Activated naive CD8-positive, alpha-beta T cell (primary cell): Measurements from ENCODE around the gene TMC3.
"Not testable (repeated sequence)": the region's sequence is repeated elsewhere in the genome, so short reads cannot be mapped to it uniquely, and the experiment has no call there.

Experiments
- H3K27ac Mint-ChIP-seq: one replicate; pipeline ENCODE4 v1.8.0; 2021; ENCODE audit warnings: mixed read lengths
- H3K27me3 Mint-ChIP-seq: one replicate; pipeline ENCODE4 v1.8.0; 2021; ENCODE audit warnings: mixed read lengths
- H3K36me3 Mint-ChIP-seq: one replicate; pipeline ENCODE4 v1.8.0; 2021; ENCODE audit warnings: mixed read lengths
- H3K4me1 Mint-ChIP-seq: one replicate; pipeline ENCODE4 v1.8.0; 2021; ENCODE audit warnings: low read depth, mixed read lengths
- H3K4me3 Mint-ChIP-seq: one replicate; pipeline ENCODE4 v1.8.0; 2021; ENCODE audit warnings: mild to moderate bottlenecking, mixed read lengths
- H3K9me3 Mint-ChIP-seq: one replicate; pipeline ENCODE4 v1.8.0; 2021; ENCODE audit warnings: low read depth, mixed read lengths

The TMC3 gene

DNA sequence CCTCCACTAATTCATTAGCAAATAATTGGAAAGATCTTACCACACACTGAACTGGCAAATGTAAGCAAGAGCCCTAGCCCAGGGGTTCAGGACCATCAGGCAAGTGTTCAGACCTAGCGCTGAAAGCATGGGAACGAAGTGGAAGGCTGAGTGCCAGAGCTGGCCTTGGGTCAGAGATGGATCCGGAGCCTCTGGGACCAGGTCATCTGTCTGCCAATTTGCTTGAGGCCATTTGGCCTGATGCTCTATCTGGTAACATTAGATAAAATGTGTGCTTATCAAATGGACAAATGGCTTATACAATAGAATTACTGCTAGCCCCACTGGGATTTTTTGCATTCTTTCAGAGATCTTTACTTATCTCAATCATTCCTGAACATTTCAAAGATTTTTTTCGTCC is 1.4 kb upstream of the TMC3 start:
- Mint-ChIP-seq H3K36me3 (peaks cover 6% of the 10 kb centered on the region), H3K9me3 (no peaks in the 10 kb centered on the region), H3K27me3 (no peaks in the 10 kb centered on the region), H3K4me3 (no peak overlapping the region), H3K4me1 (peaks cover 4% of the 10 kb centered on the region), H3K27ac (no peak overlapping the region)

DNA sequence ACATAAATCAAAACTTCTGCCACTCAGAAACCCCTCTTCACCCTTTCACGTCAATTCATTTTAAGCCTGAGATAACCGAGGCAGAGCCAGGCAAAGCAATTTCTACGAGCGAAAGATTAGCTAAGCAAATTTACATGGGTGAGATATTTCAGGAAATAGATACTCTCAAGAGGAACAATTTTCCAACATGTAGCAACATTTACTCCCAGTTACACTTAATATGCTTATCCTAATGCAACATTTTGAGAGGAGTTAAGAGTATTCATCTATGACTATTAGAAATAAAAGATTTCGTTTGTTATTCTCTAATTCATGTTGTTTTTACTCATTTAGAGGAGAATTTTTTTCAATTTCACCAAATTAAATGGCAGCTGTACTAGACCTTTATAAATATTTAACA is 837 bp downstream of the TMC3 start:
- H3K27me3 Mint-ChIP-seq: no peaks in the 10 kb centered on the region
- no peak overlapping the region for H3K4me3 Mint-ChIP-seq
- peaks cover 12% of the 10 kb centered on the region for H3K36me3 Mint-ChIP-seq
- H3K27ac Mint-ChIP-seq: no peak overlapping the region
- no peaks in the 10 kb centered on the region for H3K4me1 Mint-ChIP-seq
- H3K9me3 Mint-ChIP-seq: no peaks in the 10 kb centered on the region

DNA sequence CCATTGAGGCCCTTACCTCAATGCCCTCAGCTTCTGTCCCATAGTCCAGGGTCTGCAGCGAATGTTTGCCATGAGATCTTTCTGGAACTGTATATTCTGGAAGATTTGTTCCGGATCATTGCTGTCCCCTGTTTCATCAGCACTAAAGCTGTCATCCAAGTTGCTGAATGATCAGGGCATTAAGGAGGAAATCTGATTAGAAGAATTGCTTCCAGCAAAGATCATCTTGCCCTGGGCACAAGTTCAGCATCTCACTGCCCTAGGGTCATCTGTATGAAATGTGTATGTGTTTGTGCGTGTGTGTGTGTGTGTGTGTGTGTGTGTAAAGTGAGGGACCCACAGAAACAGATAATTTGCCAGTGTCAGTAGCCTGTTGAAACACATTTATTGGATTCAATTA is 1.4 kb downstream of the TMC3 start:
- no peak overlapping the region for H3K4me3 Mint-ChIP-seq
- no peaks in the 10 kb centered on the region for H3K9me3 Mint-ChIP-seq
- no peaks in the 10 kb centered on the region for H3K27me3 Mint-ChIP-seq
- H3K36me3 Mint-ChIP-seq: peaks cover 12% of the 10 kb centered on the region
- H3K27ac Mint-ChIP-seq: no peak overlapping the region
- H3K4me1 Mint-ChIP-seq: no peaks in the 10 kb centered on the region

DNA sequence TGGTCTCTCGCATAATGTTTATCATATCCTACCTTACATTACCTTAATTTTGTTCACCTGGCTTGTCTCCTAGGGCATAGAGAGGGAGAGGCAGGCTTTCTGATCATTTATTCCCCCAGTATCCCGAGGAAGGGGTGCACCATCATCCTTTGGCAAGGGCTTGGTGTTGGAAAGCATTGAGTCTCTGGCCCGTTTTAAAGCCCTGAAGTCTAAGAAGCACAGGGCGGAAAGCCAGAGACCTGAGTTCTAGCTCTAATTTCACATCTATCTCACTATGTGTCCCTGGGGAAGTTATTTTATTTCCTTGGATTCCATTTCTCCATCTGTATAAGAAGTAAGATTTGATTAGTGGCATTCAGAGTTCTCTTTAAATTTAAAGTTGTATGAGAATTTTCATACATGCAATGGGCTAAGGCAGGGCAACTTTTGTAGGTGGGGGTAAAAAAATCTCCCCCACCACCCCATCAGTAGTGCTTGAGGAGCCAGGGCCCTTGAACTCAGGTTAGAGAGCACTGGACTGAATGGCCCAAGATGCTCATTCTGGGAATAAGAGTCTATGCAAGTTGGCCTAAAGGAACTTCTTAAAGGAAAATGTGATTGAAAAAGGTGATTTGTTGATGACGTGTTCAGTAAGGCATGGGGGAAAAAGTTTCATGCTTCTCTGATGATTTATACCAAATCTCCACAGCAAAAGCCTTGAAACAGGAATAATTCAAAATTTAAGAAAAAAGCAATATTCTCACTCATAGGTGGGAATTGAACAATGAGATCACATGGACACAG is 10.1 kb downstream of the TMC3 start:
- H3K36me3 Mint-ChIP-seq: peaks cover 16% of the 10 kb centered on the region
- no peaks in the 10 kb centered on the region for H3K9me3 Mint-ChIP-seq
- no peaks in the 10 kb centered on the region for H3K27me3 Mint-ChIP-seq
- no peak overlapping the region for H3K4me3 Mint-ChIP-seq
- H3K4me1 Mint-ChIP-seq: no peaks in the 10 kb centered on the region
- no peak overlapping the region for H3K27ac Mint-ChIP-seq

DNA sequence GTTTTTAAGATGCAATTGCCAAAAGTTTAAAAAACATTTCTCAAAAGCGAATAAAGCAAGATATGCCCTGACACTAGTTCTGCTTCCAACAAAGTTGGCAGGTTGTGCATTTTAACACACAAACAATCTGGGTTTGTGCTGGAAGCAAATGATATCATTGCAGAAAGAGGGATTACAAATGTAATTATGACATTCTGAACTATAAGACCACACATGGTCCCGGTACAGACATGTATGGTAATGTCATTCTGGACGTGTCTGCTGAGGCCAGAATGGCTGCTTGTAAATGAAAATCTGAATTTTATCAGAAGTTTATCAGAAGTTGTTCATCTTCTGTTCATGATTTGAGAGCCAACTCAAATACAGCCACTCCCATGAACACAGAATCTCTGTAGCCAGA is 10.7 kb downstream of the TMC3 start:
- H3K4me3 Mint-ChIP-seq: no peak overlapping the region
- no peaks in the 10 kb centered on the region for H3K9me3 Mint-ChIP-seq
- no peaks in the 10 kb centered on the region for H3K4me1 Mint-ChIP-seq
- H3K36me3 Mint-ChIP-seq: peaks cover 12% of the 10 kb centered on the region
- no peak overlapping the region for H3K27ac Mint-ChIP-seq
- no peaks in the 10 kb centered on the region for H3K27me3 Mint-ChIP-seq

DNA sequence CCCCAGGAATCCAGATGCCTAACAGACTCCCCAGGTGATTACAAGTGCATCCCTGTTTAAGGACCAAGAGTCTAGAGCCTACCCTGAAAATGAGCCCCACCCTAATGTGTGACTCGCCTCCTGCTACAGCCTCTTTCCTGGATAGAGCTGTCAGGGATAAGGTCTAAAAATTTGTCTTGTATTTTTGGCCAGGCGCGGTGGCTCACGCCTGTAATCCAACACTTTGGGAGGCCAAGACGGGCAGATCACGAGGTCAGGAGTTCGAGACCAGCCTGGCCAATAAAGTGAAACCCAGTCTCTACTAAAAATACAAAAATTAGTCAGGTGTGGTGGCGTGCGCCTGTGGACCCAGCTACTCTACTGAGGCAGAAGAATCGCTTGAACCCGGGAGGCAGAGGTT is 11.2 kb downstream of the TMC3 start:
- Mint-ChIP-seq H3K27ac (no peak overlapping the region), H3K9me3 (no peaks in the 10 kb centered on the region), H3K4me3 (no peak overlapping the region), H3K36me3 (peaks cover 10% of the 10 kb centered on the region), H3K27me3 (no peaks in the 10 kb centered on the region), H3K4me1 (no peaks in the 10 kb centered on the region)

DNA sequence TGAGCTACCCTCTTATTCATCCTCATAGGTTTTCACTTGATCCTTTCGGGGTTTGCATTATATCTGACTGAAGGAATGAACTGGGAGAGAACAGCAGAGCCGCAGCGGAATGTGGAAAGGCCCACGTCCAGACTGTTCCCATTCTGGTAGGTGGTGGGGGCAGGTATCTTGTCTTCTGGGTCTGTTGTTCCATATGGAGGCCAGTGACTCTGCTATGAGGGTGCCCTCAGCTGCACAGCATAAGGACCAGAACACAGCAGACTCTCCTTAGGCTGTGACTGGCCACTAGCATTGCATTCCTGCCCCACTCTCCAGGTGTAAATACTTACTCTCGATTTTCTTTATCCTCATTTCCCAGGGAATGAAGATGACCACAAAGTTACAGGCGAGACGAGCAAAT is 12.1 kb downstream of the TMC3 start:
- H3K36me3 Mint-ChIP-seq: peaks cover 10% of the 10 kb centered on the region
- no peaks in the 10 kb centered on the region for H3K9me3 Mint-ChIP-seq
- H3K27ac Mint-ChIP-seq: no peak overlapping the region
- no peak overlapping the region for H3K4me3 Mint-ChIP-seq
- no peaks in the 10 kb centered on the region for H3K4me1 Mint-ChIP-seq
- no peaks in the 10 kb centered on the region for H3K27me3 Mint-ChIP-seq

DNA sequence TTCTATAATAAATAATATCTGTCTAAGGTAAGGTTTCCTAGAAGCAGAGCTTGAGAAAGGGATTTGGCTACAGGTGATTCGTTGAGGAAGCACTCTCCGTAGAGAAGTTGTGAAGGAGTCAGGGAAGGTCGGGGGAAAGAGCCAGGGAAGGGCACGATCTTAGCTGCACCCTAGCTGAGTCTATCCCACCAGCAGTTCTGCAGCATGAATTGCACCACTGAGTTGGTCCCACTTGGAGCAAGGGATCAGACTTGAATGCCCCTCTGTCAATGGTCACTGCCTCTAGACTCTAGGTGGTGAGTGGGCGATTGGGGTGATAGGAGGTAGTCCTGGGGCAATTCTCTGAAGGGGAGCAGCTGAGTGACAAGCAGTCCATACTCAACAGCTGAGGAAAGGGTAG is 13.5 kb downstream of the TMC3 start:
- Mint-ChIP-seq H3K27me3 (no peaks in the 10 kb centered on the region), H3K27ac (no peak overlapping the region), H3K4me3 (no peak overlapping the region), H3K36me3 (peaks cover 10% of the 10 kb centered on the region), H3K4me1 (no peaks in the 10 kb centered on the region), H3K9me3 (no peaks in the 10 kb centered on the region)

DNA sequence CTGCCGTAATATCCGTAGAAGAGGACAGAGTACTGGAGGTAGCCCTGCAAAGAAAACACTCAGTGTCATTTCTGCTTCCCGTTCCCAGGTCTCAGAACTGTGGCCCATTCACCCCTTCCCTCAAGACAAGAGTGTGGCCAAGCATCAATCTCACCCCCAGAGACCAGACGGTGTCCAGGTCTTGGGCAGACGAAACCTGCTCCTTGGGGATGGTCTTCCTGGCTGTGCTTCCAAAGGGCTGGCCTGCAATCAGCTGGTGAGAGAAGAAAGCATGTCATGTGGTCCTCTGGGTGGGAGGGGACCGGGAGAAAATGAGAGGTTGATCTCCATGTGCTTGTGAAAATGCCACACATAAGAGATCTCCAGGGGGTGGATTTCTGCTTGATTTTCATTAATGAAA is 15.8 kb downstream of the TMC3 start:
- no peaks in the 10 kb centered on the region for H3K9me3 Mint-ChIP-seq
- no peak overlapping the region for H3K27ac Mint-ChIP-seq
- no peaks in the 10 kb centered on the region for H3K27me3 Mint-ChIP-seq
- H3K4me3 Mint-ChIP-seq: no peak overlapping the region
- H3K36me3 Mint-ChIP-seq: peaks cover 5% of the 10 kb centered on the region
- no peaks in the 10 kb centered on the region for H3K4me1 Mint-ChIP-seq

DNA sequence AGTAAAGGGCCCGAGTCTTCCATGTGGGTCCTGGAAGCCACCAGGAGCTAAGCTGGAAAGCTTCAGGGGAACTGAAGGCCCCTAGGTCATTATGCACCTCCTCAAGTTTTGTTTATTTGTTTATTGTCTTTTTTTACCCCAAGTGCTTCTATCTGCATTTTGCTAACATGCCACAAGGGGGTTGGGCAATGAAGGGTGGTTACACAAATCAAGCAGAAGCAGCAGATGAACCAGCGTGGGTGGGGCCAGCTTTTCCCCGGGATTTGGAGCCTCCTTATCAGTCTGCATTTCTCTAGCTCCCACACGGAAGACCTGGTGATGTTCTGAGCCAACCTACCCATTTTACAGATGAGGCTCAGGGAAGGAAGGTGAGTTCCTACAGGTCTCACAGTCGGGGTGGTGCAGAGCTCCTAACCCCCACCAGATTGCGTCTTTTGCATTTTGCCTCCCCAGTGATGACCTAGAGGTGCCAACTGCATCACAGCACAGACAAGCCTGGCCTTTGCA is 16.8 kb downstream of the TMC3 start:
- Mint-ChIP-seq H3K9me3 (no peaks in the 10 kb centered on the region), H3K36me3 (peaks cover 5% of the 10 kb centered on the region), H3K27me3 (no peaks in the 10 kb centered on the region), H3K27ac (no peak overlapping the region), H3K4me3 (no peak overlapping the region), H3K4me1 (no peaks in the 10 kb centered on the region)

DNA sequence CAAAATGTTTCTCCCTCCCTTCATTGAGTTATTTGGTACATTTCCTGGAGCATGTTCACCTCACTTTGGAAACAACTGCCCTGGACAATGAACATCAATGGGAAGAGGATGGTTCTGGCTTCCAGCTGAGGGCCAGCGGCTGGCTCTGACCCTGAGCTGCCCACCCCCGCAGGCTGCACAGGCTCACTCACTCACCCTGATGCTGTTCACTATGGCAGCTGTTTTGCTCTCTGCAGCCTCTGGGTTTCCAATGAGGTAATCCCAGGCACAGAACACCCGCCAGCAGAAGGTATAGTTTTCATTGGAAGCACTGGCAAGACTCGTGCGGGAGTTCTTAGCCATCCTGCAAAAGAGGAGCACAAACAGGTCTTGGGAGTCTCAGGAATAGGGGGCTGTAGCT is 17.8 kb downstream of the TMC3 start:
- H3K27ac Mint-ChIP-seq: no peak overlapping the region
- no peak overlapping the region for H3K4me3 Mint-ChIP-seq
- no peaks in the 10 kb centered on the region for H3K9me3 Mint-ChIP-seq
- H3K27me3 Mint-ChIP-seq: no peaks in the 10 kb centered on the region
- H3K4me1 Mint-ChIP-seq: no peaks in the 10 kb centered on the region
- H3K36me3 Mint-ChIP-seq: peaks cover 5% of the 10 kb centered on the region

DNA sequence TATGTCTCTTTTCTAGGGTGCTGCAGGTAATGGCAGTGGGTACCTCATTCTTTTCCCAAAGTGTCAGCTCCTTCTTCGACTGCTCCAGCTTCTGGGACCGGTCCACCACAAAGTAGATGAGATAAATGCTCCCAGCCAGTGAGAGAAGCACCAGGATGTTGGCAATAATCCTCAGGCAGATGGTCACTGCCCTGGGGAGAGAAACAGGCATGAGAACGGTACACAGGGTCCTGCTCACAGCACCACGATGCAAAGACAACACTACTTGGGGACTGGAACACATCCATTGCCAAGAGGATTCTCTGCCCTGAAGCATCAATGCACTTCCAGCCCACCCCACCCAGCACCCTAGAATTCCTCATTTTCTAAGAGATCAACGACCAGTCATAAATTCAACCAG is 22.4 kb downstream of the TMC3 start:
- no peak overlapping the region for H3K4me3 Mint-ChIP-seq
- H3K4me1 Mint-ChIP-seq: no peaks in the 10 kb centered on the region
- H3K27me3 Mint-ChIP-seq: no peaks in the 10 kb centered on the region
- H3K36me3 Mint-ChIP-seq: peaks cover 8% of the 10 kb centered on the region
- H3K9me3 Mint-ChIP-seq: no peaks in the 10 kb centered on the region
- no peak overlapping the region for H3K27ac Mint-ChIP-seq

DNA sequence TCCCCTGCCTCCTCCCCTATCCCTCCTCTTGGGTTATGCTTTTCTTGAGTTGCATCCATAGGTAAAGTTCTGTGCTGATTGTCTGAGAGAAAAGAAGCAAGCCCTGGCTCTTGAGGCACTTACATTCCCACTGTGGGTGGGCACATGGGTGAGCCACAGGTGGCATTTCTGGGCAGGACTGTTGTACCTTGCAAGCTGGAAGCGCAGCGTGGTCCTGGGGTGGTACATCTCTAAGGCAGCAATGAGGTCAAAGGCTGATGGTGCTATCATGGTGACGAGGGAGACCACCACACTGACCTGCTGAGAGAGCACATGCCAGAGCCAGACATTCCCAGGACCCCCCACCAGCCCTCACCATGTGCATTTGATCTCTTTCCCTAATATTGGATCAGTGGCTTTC is 24.7 kb downstream of the TMC3 start:
- Mint-ChIP-seq H3K9me3 (no peaks in the 10 kb centered on the region), H3K27me3 (no peaks in the 10 kb centered on the region), H3K36me3 (peaks cover 10% of the 10 kb centered on the region), H3K27ac (no peak overlapping the region), H3K4me3 (no peak overlapping the region), H3K4me1 (no peaks in the 10 kb centered on the region)

DNA sequence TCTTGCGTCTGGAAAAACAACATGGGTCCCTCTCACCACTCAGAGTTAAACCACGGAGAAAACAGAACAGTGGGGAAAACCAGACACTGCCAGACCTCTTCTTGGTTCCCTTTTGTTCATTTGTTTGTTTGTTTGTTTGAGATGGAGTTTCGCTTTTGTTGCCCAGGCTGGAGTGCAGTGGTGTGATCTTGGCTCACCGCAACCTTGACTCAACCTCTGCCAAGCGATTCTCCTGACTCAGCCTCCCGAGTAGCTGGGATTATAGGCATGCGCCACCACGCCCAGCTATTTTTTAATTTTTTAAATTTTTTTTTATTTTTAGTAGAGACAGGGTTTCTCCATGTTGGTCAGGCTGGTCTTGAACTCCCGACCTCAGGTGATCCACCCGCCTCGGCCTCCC is 25.3 kb downstream of the TMC3 start:
- H3K4me3 Mint-ChIP-seq, H3K4me1 Mint-ChIP-seq, H3K27ac Mint-ChIP-seq, H3K27me3 Mint-ChIP-seq, H3K9me3 Mint-ChIP-seq: not testable (repeated sequence)
- H3K36me3 Mint-ChIP-seq: peaks cover 15% of the 10 kb centered on the region

DNA sequence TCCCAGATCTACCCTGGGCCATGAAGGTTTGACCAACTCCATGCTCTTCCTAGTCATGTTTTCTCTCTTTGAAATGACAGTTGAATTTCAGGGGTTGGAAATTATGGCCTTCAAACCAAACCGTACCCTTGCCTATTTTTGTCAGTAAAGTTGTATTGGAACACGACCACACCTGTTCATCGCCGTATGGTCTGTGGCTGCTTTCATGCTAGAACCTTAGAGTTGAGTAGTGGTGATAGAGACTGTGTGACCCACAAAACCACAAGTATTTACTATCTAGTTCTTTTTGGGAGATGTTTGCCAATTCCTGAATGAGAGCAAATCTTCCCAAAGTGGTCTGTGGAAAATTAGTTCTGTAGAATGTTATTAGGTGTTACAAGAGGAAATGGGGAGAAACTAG is 26.1 kb downstream of the TMC3 start:
- Mint-ChIP-seq H3K4me1 (no peaks in the 10 kb centered on the region), H3K4me3 (no peak overlapping the region), H3K27ac (no peak overlapping the region), H3K36me3 (peaks cover 16% of the 10 kb centered on the region), H3K9me3 (no peaks in the 10 kb centered on the region), H3K27me3 (no peaks in the 10 kb centered on the region)

DNA sequence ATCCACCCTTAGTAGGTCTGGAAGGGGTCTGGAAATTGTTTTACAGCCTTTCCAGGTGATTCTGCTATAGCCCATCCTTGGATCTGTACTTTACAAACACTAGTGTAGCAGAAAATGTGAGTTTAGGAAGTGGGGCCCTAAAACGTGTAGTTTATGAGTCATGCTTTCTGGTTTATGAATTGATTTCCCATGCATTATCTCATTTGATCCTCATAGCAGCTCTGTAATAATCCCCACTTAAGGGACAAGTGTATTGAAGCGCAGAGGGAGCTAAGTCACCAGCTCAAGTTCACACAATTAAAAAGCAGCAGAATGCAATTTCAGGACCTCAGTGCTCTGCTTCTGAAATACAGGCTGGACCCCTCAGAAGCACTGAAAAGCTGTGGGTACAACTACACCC is 27.4 kb downstream of the TMC3 start:
- H3K36me3 Mint-ChIP-seq: peaks cover 16% of the 10 kb centered on the region
- H3K4me1 Mint-ChIP-seq: no peaks in the 10 kb centered on the region
- no peak overlapping the region for H3K4me3 Mint-ChIP-seq
- no peaks in the 10 kb centered on the region for H3K9me3 Mint-ChIP-seq
- H3K27me3 Mint-ChIP-seq: no peaks in the 10 kb centered on the region
- no peak overlapping the region for H3K27ac Mint-ChIP-seq
